ENCODE data around the gene ZNF880. TPM values are rescaled to one million over a fixed set of nuclear protein-coding genes. Genes with fewer than 3 reads are reported as not detected.

The ZNF880 gene
- total and polyA plus RNA-seq, 2 of the 8 experiments (the other 6 are each of a cell fraction or from before 2014, with no cell fraction given), result 11.4 to 25.9 TPM

- POLR2A ChIA-PET (ENCODE audit: partially characterized antibody), result interaction anchor here (0.6 to 1.3 kb wide), 2 partner anchors 19 to 149 kb away, joined by 3 to 5 read pairs; no protein-coding TSS in a partner anchor
- H4K20me1 ChIP-seq (replicated peaks in 1 of 2; ENCODE audit: control insufficient read depth in 1 of 2, insufficient read depth in 2 of 2, low read length in 2 of 2), result no peaks in the 10 kb centered on the region
- no peak overlapping the region for H2AK5ac ChIP-seq (ENCODE audit: low read depth, low read length)
- H3K4me3 ChIP-seq (ENCODE audit: extremely low read depth in 1 of 4, insufficient read depth in 2 of 4, low read depth in 3 of 4, low read length in 4 of 4), result no peak overlapping the region
- WGBS, 2 experiments (ENCODE audit: extremely low coverage in 1 of 2, insufficient coverage in 1 of 2, insufficient read length in 1 of 2, insufficient replicate concordance in 2 of 2, low coverage in 1 of 2, low lambda C conversion rate in 2 of 2, missing lambda C conversion rate in 1 of 2), result 83% methylated on average over 6 of the region's 6 CpGs; no CpG with 5 or more reads in 1 of the 2 experiments
- no peaks in the 10 kb centered on the region for H3K4me1 ChIP-seq (replicated peaks in 1 of 4; ENCODE audit: control insufficient read depth in 3 of 4, insufficient read depth in 4 of 4, low read length in 3 of 4)
- no peak for FAIRE-seq
- H4K8ac ChIP-seq (ENCODE audit: extremely low read depth, insufficient read depth, low read length), result no peak overlapping the region
- no peak overlapping the region for H2BK12ac ChIP-seq (ENCODE audit: low read depth, low read length)
- H3K56ac ChIP-seq (replicated peaks; ENCODE audit: insufficient read length, low read depth, low read length), result no peak overlapping the region
- H3K79me2 ChIP-seq (ENCODE audit: control insufficient read depth in 1 of 2, insufficient read depth in 2 of 2, low read length in 2 of 2), result no peaks in the 10 kb centered on the region
- TF ChIP-seq TAF1 (IDR thresholded peaks at IDR 0.05; ENCODE audit: low read depth, low read length) (no peak), CEBPB (IDR thresholded peaks at IDR 0.05; ENCODE audit: low read depth, low read length) (no peak), CBX5 (IDR thresholded peaks at IDR 0.05; ENCODE audit: low read depth, low read length) (no peak), BCL11A (IDR thresholded peaks at IDR 0.05; ENCODE audit: low read depth in 2 of 2, low read length in 2 of 2) (no peak), PHF8 (conservative IDR thresholded peaks at IDR 0.05; ENCODE audit: low read depth, low read length) (no peak), RAD21 (IDR thresholded peaks at IDR 0.05 in 1 of 2, conservative IDR thresholded peaks at IDR 0.05 in 1 of 2; ENCODE audit: low read depth in 2 of 2, low read length in 2 of 2) (no peak), KDM5A (IDR thresholded peaks at IDR 0.05; ENCODE audit: low read length) (no peak), CREB1 (IDR thresholded peaks at IDR 0.05) (no peak), POU5F1 (IDR thresholded peaks at IDR 0.05; ENCODE audit: low read depth, low read length) (no peak), SP2 (IDR thresholded peaks at IDR 0.05; ENCODE audit: low read length) (no peak), YY1 (IDR thresholded peaks at IDR 0.05; ENCODE audit: low read depth, low read length) (no peak), SAP30 (IDR thresholded peaks at IDR 0.05; ENCODE audit: insufficient read depth, insufficient replicate concordance, low read length) (no peak), SIRT6 (IDR thresholded peaks at IDR 0.05; ENCODE audit: low read length) (no peak)
- H3K36me3 ChIP-seq (ENCODE audit: control insufficient read depth in 2 of 4, insufficient read depth in 4 of 4, low read length in 3 of 4), result peaks cover 0 to 11% (median 4%) of the 10 kb centered on the region in 4 experiments; a peak in 4 of 8 replicates
- no peak overlapping the region for H3K14ac ChIP-seq (ENCODE audit: insufficient read length)
- no peak overlapping the region for H3K18ac ChIP-seq (ENCODE audit: extremely low read depth, low read length)
- no peak overlapping the region for H2BK5ac ChIP-seq (ENCODE audit: low read depth, low read length)
- no peak overlapping the region for H3K23ac ChIP-seq (ENCODE audit: insufficient read length)
- H3K9me3 ChIP-seq (ENCODE audit: insufficient read depth in 2 of 2, low read depth in 1 of 2, low read length in 1 of 2), result no peaks in the 10 kb centered on the region
- H2BK15ac ChIP-seq (ENCODE audit: low read length), result no peak overlapping the region
- no peaks in the 10 kb centered on the region for H3K27me3 ChIP-seq (replicated peaks in 1 of 4; ENCODE audit: control insufficient read depth in 3 of 4, extremely low read depth in 1 of 4, insufficient read depth in 3 of 4, low read length in 3 of 4)
- no peak for DNase-seq (ENCODE audit: low read depth in 1 of 2, low spot score in 2 of 2)
- H2BK120ac ChIP-seq (replicated peaks; ENCODE audit: low read depth, low read length), result no peak overlapping the region
- no peak overlapping the region for H3K27ac ChIP-seq (ENCODE audit: low read depth, low read length)
- H4K5ac ChIP-seq (ENCODE audit: insufficient read length, low read depth, low read length), result no peak overlapping the region
- H4K91ac ChIP-seq (replicated peaks; ENCODE audit: insufficient read length, low read length), result no peak overlapping the region
- CTCF ChIA-PET (ENCODE audit: partially characterized antibody), result interaction anchor here (0.6 to 3.0 kb wide), 12 partner anchors 9 to 302 kb away, joined by 3 to 21 read pairs (median 5); partner anchors contain the start of genes ZNF578, ZNF610 and ZNF880
- no peaks in the 10 kb centered on the region for H3K79me1 ChIP-seq (ENCODE audit: low read depth, low read length)
- H3K9ac ChIP-seq (replicated peaks in 1 of 4; ENCODE audit: extremely low read depth in 1 of 4, low read depth in 3 of 4, low read length in 3 of 4), result no peak overlapping the region
- H3K4me2 ChIP-seq (ENCODE audit: insufficient read depth in 1 of 2, low read depth in 2 of 2, low read length in 2 of 2), result no peak overlapping the region
- H2AFZ ChIP-seq (ENCODE audit: low read length), result no peak overlapping the region
- no peak overlapping the region for H3K4ac ChIP-seq (replicated peaks; ENCODE audit: insufficient read length, low read depth, low read length)
- H3K23me2 ChIP-seq (ENCODE audit: low read depth, low read length), result no peaks in the 10 kb centered on the region
- H2BK20ac ChIP-seq (ENCODE audit: low read length), result no peak overlapping the region
These were observed 24.6 kb upstream of the ZNF880 start for GRCh38 chr19:52345162-52345561.

Data from H1 (cell line).